ENCODE results near the gene METTL25B. TPM values are rescaled to one million over a fixed set of nuclear protein-coding genes. Genes with fewer than 3 reads are reported as not detected.

METTL25B gene
- total and polyA plus RNA-seq, 2 of the 4 experiments (the other 2 are of a cell fraction): 2.3 to 10.1 TPM

DNA sequence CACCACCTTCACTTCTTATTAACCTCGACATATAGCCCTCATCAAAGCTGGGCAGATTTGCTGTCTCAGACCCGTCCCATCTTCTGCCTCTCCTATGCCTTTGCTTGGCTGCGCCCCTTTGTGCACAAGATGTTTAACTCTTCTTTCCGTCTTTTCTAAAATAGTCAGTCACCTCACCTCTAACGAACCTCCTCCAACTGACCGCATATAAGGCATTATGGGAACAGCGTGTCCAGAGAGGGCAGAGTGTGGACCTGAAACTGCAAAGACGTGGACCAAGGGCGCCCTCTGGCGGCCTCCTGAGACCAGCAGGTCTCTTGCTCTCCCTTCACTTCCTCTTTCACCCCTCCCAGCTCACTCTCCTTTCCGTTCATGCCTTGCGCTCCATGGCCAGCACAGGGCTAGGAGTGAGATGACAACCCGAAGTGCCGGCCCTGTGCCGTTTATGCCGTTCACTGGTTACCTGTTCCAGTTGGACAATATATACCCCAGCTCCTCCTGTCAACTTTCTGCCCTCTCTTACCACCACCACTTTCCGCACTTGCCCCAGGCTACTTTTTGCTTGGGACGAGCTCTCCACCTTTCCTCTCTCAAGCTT, 2.5 kb upstream of the METTL25B start (continued):
- TF ChIP-seq MAZ (IDR thresholded peaks at IDR 0.05; ENCODE audit: borderline replicate concordance, low read depth, low read length): peak; percentile 89; the same call in 1 of the 2 replicates

DNA sequence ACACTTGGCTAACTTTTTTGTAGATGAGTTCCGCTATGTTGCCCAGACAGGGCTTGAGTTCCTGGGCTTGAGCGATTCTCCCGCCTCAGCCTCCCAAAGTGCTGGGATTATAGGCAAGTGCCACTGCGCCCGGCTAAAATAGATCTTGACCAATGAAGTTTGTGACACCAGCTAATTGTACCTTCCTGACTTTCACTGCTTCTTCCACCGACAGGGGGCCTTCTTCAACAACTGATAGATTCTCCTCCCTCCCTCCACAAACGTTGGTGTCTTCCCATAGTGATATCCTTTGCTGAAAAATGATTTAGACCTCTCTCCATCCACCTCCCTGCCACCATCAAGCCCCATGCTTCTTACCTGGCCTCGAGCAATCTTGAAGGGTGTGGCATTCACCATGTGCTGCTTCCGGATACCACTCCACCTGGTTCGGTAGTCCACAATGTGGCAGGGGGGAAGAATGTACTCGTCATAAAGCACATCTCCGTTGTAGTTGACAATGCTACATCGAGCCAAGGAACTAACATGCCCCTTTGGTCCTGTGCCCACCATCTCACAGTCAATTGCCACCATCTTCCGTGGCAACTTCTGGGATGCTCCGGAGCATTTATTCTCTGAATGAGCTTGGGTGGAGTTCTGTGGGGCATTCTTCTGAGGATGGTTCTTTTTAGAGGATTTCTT, 1.6 kb upstream of the METTL25B start:
- no peak overlapping the region for H3K23ac ChIP-seq (ENCODE audit: low read depth, low read length)
- TF ChIP-seq CHD1 (IDR thresholded peaks at IDR 0.05; ENCODE audit: low read depth, low read length) (no peak), POLR2A (IDR thresholded peaks at IDR 0.05; ENCODE audit: low read depth, low read length) (no peak; the same call in 1 of the 2 replicates), MAFK (IDR thresholded peaks at IDR 0.05; ENCODE audit: low read depth, low read length) (no peak), FOS (IDR thresholded peaks at IDR 0.05; ENCODE audit: low read depth, low read length) (no peak), RFX5 (IDR thresholded peaks at IDR 0.05; ENCODE audit: low read depth, low read length) (no peak), RAD21 (IDR thresholded peaks at IDR 0.05; ENCODE audit: low read length) (peak; percentile 76), CEBPB (IDR thresholded peaks at IDR 0.05; ENCODE audit: low read depth, low read length) (no peak), NFE2L2 (IDR thresholded peaks at IDR 0.05; ENCODE audit: low read depth, low read length) (no peak), MAZ (IDR thresholded peaks at IDR 0.05; ENCODE audit: borderline replicate concordance, low read depth, low read length) (no peak), SMC3 (IDR thresholded peaks at IDR 0.05; ENCODE audit: low read depth, low read length) (peak; percentile 81), BHLHE40 (IDR thresholded peaks at IDR 0.05; ENCODE audit: low read depth, low read length) (no peak)
- TF ChIP-seq, protein P1, sequence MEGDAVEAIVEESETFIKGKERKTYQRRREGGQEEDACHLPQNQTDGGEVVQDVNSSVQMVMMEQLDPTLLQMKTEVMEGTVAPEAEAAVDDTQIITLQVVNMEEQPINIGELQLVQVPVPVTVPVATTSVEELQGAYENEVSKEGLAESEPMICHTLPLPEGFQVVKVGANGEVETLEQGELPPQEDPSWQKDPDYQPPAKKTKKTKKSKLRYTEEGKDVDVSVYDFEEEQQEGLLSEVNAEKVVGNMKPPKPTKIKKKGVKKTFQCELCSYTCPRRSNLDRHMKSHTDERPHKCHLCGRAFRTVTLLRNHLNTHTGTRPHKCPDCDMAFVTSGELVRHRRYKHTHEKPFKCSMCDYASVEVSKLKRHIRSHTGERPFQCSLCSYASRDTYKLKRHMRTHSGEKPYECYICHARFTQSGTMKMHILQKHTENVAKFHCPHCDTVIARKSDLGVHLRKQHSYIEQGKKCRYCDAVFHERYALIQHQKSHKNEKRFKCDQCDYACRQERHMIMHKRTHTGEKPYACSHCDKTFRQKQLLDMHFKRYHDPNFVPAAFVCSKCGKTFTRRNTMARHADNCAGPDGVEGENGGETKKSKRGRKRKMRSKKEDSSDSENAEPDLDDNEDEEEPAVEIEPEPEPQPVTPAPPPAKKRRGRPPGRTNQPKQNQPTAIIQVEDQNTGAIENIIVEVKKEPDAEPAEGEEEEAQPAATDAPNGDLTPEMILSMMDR (conservative IDR thresholded peaks at IDR 0.05; ENCODE audit: low read depth, low read length): peak; percentile 66
- TF ChIP-seq, protein P2, sequence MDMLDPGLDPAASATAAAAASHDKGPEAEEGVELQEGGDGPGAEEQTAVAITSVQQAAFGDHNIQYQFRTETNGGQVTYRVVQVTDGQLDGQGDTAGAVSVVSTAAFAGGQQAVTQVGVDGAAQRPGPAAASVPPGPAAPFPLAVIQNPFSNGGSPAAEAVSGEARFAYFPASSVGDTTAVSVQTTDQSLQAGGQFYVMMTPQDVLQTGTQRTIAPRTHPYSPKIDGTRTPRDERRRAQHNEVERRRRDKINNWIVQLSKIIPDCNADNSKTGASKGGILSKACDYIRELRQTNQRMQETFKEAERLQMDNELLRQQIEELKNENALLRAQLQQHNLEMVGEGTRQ (IDR thresholded peaks at IDR 0.05; ENCODE audit: low read depth, low read length): no peak

More for the DNA sequence above, 1.6 kb upstream of the METTL25B start:
- in situ Hi-C loops (cut with MboI; ENCODE audit: low sequenced_read_pairs): no loop called here
- Histone ChIP-seq H3K4me2 (ENCODE audit: low read depth, low read length) (peak overlapping the region; percentile 62), H3K18ac (ENCODE audit: low read depth, low read length) (no peak overlapping the region), H4K91ac (ENCODE audit: insufficient read depth, low read depth, low read length) (no peak overlapping the region), H3K4me3 (ENCODE audit: insufficient read depth, low read depth, low read length) (no peak overlapping the region), H3K36me3 (ENCODE audit: control insufficient read depth, insufficient read depth, low read length) (peaks cover 24% of the 10 kb centered on the region), H3K4ac (ENCODE audit: low read depth, low read length) (no peak overlapping the region), H3K9me1 (ENCODE audit: insufficient read depth, low read length) (peaks cover 8% of the 10 kb centered on the region; the same call in 1 of the 2 replicates), H3K79me1 (ENCODE audit: low read depth in 1 of 2, low read length in 2 of 2) (peaks cover 28 to 72% of the 10 kb centered on the region in 2 experiments), H2BK20ac (ENCODE audit: low read depth, low read length) (no peak overlapping the region), H3K4me1 (ENCODE audit: control insufficient read depth, insufficient read depth, low read length) (peaks cover 8% of the 10 kb centered on the region), H2AK5ac (ENCODE audit: low read depth, low read length) (peak overlapping the region; percentile 84), H2BK5ac (ENCODE audit: low read depth, low read length, poor library complexity, severe bottlenecking) (no peak overlapping the region), H3K14ac (replicated peaks; ENCODE audit: low read depth, low read length) (no peak overlapping the region), H3K9me3 (ENCODE audit: control insufficient read depth, insufficient read depth, low read length) (no peaks in the 10 kb centered on the region), H3K9ac (ENCODE audit: low read depth, low read length) (peak overlapping the region; percentile 24), H2BK15ac (ENCODE audit: low read depth, low read length) (no peak overlapping the region), H2BK120ac (ENCODE audit: low read depth, low read length) (no peak overlapping the region), H2AFZ (replicated peaks; ENCODE audit: low read length, poor library complexity) (no peak overlapping the region), H2AK9ac (replicated peaks; ENCODE audit: low read depth, low read length, poor library complexity) (peak overlapping the region; percentile 70), H4K8ac (ENCODE audit: low read depth in 2 of 2, low read length in 2 of 2) (peak overlapping the region in 1 of 2 experiments; percentile 37; a peak in 1 of 4 replicates), H4K5ac (ENCODE audit: low read depth, low read length) (no peak overlapping the region), H4K20me1 (ENCODE audit: insufficient read depth, low read length) (peaks cover 37% of the 10 kb centered on the region), H3K56ac (ENCODE audit: extremely low read depth, insufficient read depth, low read length) (no peak overlapping the region), H3K27me3 (ENCODE audit: control insufficient read depth, insufficient read depth, low read length) (no peaks in the 10 kb centered on the region), H3K27ac (ENCODE audit: insufficient read depth, low read length) (no peak overlapping the region)
- CTCF ChIA-PET: interaction anchor here (0.8 to 6.3 kb wide), 24 partner anchors 9 to 201 kb away, joined by 3 to 104 read pairs (median 5); partner anchors contain the start of genes CRABP2, HAPLN2, NES and NTRK1
- no TSS peak for BruUV-seq (replicated peaks)
- DNase-seq (peak; percentile 66), ATAC-seq (ENCODE audit: low read depth) (no peak)
- 32% methylated on average over 6 of the region's 15 CpGs; no CpG with 5 or more reads in 1 of the 2 experiments for WGBS, 2 experiments (ENCODE audit: extremely low coverage in 2 of 2, insufficient read length in 1 of 2)
- POLR2A ChIA-PET (ENCODE audit: unreplicated experiment): interaction anchor here (1.2 kb wide), 1 partner anchor 201 kb away, joined by 3 read pairs; no protein-coding TSS in a partner anchor
- dilution Hi-C loops (cut with HindIII; ENCODE audit: low sequenced_read_pairs, unreplicated experiment): no loop called here
- intact Hi-C loops (cut with micrococcal nuclease): loop anchor here (1.0 to 10.0 kb wide), 7 partner anchors 37 to 222 kb away; partner anchors contain the start of genes LRRC71, MEF2D, NTRK1 and PRCC

Data from IMR-90 (cell line).